Body of pancreas (tissue), 4 donors: ENCODE data around the gene UFD1.

Source experiments
- CTCF ChIP-seq, 7 experiments: fragments of 450-650 bp in 4 of 7; fragments of 200-600 bp in 3 of 7; sonication (generic) in 3 of 7; IDR thresholded peaks; one replicate each; pipeline ENCODE4 v1.5.1; 2016 to 2019; ENCODE audit warnings: antibody characterized with exemption in 7 of 7
- POLR2A ChIP-seq, 3 donors: fragments of 450-650 bp; IDR thresholded peaks; one replicate each; pipeline ENCODE4 v1.6.1; 2016; ENCODE audit warnings: antibody characterized with exemption in 3 of 3, mild to moderate bottlenecking in 2 of 3

GRCh38 chr22:19499880-19500242, 20.9 kb upstream of the UFD1 start:
- TF ChIP-seq CTCF (IDR thresholded peaks at IDR 0.05) (no peak), POLR2A (IDR thresholded peaks at IDR 0.05) (no peak)
